ENCODE results near the gene PRPF4. TPM values are rescaled to one million over a fixed set of nuclear protein-coding genes. Genes with fewer than 3 reads are reported as not detected.
A peak's percentile ranks its signal among the peaks of the same experiment; 100 is the strongest.

The PRPF4 gene
- polyA plus RNA-seq, 2 donors: 5.1 to 11.3 TPM

DNA sequence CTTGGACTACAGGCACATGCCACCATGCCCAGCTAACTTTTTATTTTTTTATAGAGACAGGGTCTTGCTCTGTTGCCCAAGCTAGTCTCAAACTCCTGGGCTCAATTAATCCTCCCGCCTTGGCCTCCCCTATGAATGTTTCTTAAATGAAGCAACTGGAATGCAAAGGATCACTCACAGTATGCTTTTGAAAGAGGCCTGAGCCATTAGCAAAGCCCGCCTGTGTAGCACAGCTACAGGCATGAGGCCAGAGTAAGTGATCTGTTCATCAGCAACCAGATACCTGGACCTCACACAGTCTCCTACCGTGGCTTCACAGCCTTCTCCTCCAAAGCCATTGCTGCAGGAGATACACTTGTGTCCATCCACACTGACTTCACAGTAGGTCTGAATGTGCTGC lies 44.6 kb downstream of the PRPF4 start:
- no peaks in the 10 kb centered on the region for H3K4me1 ChIP-seq (ENCODE audit: control insufficient read depth in 2 of 2, insufficient read depth in 2 of 2, low read length in 1 of 2)
- H3K36me3 ChIP-seq (ENCODE audit: control insufficient read depth in 2 of 2, insufficient read depth in 2 of 2, low read length in 1 of 2): peaks cover 3% of the 10 kb centered on the region in 2 donors
- no peaks in the 10 kb centered on the region for H3K27me3 ChIP-seq (ENCODE audit: control insufficient read depth in 1 of 2, insufficient read depth in 2 of 2, low read length in 2 of 2)
- 93 to 97% methylated on average over 3 of the region's 3 CpGs for WGBS, 2 donors
- no peak overlapping the region for H3K4me3 ChIP-seq (ENCODE audit: low read depth in 1 of 2, low read length in 2 of 2)
- no peak overlapping the region for H3K27ac ChIP-seq (ENCODE audit: low read depth in 2 of 2, low read length in 1 of 2)
- no peaks in the 10 kb centered on the region for H3K9me3 ChIP-seq (ENCODE audit: control insufficient read depth in 2 of 2, insufficient read depth in 1 of 2, low read depth in 1 of 2, low read length in 1 of 2)

DNA sequence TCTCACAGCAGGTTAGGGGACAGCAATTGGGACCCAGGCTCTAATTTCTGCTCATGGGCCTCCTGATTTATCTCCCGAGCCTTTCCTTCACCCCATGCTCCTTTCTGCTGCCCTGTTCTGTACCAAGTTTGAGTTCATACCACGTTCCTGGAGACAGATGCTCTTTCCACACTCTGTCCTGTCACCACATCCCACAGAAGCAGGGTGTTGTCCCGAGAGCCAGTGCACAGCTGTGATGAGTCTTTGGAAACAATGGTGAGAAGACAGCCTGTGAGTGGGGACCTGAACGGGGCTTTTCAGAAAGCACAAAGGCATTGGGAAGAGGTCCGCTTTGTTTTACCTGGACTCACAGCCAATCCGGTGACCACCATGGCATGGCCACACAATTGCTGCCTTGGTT lies 47.2 kb downstream of the PRPF4 start:
- 80 to 83% methylated on average over 6 of the region's 6 CpGs for WGBS, 2 donors
- Histone ChIP-seq H3K4me3 (ENCODE audit: low read depth in 1 of 2, low read length in 2 of 2) (no peak overlapping the region), H3K36me3 (ENCODE audit: control insufficient read depth in 2 of 2, insufficient read depth in 2 of 2, low read length in 1 of 2) (peaks cover 3% of the 10 kb centered on the region in 2 donors), H3K27ac (ENCODE audit: low read depth in 2 of 2, low read length in 1 of 2) (no peak overlapping the region), H3K27me3 (ENCODE audit: control insufficient read depth in 1 of 2, insufficient read depth in 2 of 2, low read length in 2 of 2) (no peaks in the 10 kb centered on the region), H3K4me1 (ENCODE audit: control insufficient read depth in 2 of 2, insufficient read depth in 2 of 2, low read length in 1 of 2) (no peaks in the 10 kb centered on the region), H3K9me3 (ENCODE audit: control insufficient read depth in 2 of 2, insufficient read depth in 1 of 2, low read depth in 1 of 2, low read length in 1 of 2) (no peaks in the 10 kb centered on the region)

DNA sequence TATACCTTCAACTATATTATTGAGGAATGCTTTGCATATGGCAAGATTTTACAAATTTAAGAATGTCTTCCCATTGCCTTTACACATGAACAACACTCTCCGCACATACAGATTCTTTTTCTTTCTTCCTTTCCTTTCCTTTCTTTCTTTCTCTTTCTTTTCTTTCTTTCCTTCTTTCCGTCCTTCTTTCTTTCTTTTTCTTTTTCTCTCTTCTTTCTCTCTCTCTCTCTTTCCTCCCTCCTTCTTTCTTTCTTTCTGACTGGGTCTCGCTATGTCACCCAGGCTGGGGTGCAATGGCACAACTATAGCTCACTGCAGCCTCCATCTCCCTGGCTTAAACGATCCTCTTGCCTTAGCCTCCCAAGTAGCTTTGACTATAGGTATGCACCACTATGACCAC lies 50.8 kb downstream of the PRPF4 start:
- Histone ChIP-seq H3K27ac (ENCODE audit: low read depth in 2 of 2, low read length in 1 of 2) (no peak overlapping the region), H3K9me3 (ENCODE audit: control insufficient read depth in 2 of 2, insufficient read depth in 1 of 2, low read depth in 1 of 2, low read length in 1 of 2) (no peaks in the 10 kb centered on the region), H3K36me3 (ENCODE audit: control insufficient read depth in 2 of 2, insufficient read depth in 2 of 2, low read length in 1 of 2) (peaks cover 0 to under 1% of the 10 kb centered on the region in 2 donors), H3K4me1 (ENCODE audit: control insufficient read depth in 2 of 2, insufficient read depth in 2 of 2, low read length in 1 of 2) (no peaks in the 10 kb centered on the region), H3K4me3 (ENCODE audit: low read depth in 1 of 2, low read length in 2 of 2) (no peak overlapping the region), H3K27me3 (ENCODE audit: control insufficient read depth in 1 of 2, insufficient read depth in 2 of 2, low read length in 2 of 2) (no peaks in the 10 kb centered on the region)
- WGBS, 2 donors: 95 to 99% methylated on average over 4 of the region's 4 CpGs

DNA sequence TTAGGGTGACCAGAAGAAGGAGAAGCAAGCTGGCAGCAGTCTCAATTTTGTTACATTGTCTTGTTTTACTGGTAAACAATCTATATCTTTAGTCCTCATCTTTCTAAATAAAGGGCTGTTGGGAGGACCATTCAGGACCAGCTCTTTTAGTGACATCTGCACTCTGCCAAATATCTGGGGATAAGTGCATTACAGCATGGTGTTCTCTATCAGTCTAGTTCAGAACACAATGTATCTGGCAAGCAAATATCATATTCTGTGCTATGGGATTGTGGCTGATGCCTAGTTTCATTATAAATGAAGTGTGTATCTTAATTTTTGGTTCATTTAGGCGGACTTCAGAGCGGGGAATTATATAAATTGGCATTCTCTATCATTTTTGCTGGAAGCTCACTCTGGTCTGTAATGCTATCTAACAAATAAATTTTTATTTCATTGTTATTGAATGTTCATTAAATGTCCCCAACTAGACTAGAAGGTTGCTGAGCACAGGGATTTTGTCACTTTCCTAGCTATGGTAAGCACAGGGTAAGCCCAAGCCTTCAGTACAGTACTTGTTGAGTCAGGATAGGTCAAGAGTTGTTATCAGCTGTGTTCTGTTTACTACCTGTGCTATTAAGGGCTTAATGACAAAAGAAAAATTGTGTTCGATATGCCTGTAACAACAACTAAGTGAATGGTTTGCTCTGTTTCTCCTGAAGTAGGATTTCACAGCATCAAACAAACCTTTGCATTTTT lies 52.8 kb downstream of the PRPF4 start:
- H3K36me3 ChIP-seq (ENCODE audit: control insufficient read depth in 2 of 2, insufficient read depth in 2 of 2, low read length in 1 of 2): no peaks in the 10 kb centered on the region
- WGBS, 2 donors: 91 to 97% methylated on average over 3 of the region's 3 CpGs
- no peaks in the 10 kb centered on the region for H3K9me3 ChIP-seq (ENCODE audit: control insufficient read depth in 2 of 2, insufficient read depth in 1 of 2, low read depth in 1 of 2, low read length in 1 of 2)
- H3K4me1 ChIP-seq (ENCODE audit: control insufficient read depth in 2 of 2, insufficient read depth in 2 of 2, low read length in 1 of 2): no peaks in the 10 kb centered on the region
- no peak overlapping the region for H3K4me3 ChIP-seq (ENCODE audit: low read depth in 1 of 2, low read length in 2 of 2)
- no peak overlapping the region for H3K27ac ChIP-seq (ENCODE audit: low read depth in 2 of 2, low read length in 1 of 2)
- H3K27me3 ChIP-seq (ENCODE audit: control insufficient read depth in 1 of 2, insufficient read depth in 2 of 2, low read length in 2 of 2): no peaks in the 10 kb centered on the region

DNA sequence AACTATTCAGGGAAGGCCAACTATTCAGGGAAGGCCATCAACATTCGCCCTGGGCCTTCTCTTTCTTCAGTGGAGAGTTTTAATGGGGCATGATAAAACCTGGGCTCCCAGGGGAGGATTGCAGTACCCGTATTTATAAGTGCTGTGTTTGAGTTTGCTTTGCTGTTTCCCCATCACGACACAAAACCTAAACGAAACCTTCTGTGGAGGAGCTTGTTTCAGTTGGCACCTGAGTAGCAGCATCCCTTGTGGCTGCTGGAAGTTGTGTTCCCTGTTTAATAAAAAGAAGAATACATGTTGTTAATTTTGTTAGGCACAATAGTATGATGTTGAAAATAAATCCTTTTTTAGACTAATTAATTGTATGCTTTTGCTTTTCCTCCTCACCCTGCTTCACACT lies 56.3 kb downstream of the PRPF4 start:
- no peaks in the 10 kb centered on the region for H3K27me3 ChIP-seq (ENCODE audit: control insufficient read depth in 1 of 2, insufficient read depth in 2 of 2, low read length in 2 of 2)
- H3K27ac ChIP-seq (ENCODE audit: low read depth in 2 of 2, low read length in 1 of 2): no peak overlapping the region
- H3K9me3 ChIP-seq (ENCODE audit: control insufficient read depth in 2 of 2, insufficient read depth in 1 of 2, low read depth in 1 of 2, low read length in 1 of 2): no peaks in the 10 kb centered on the region
- H3K4me1 ChIP-seq (ENCODE audit: control insufficient read depth in 2 of 2, insufficient read depth in 2 of 2, low read length in 1 of 2): no peaks in the 10 kb centered on the region
- no peaks in the 10 kb centered on the region for H3K36me3 ChIP-seq (ENCODE audit: control insufficient read depth in 2 of 2, insufficient read depth in 2 of 2, low read length in 1 of 2)
- 73 to 78% methylated on average over 4 of the region's 4 CpGs for WGBS, 2 donors
- no peak overlapping the region for H3K4me3 ChIP-seq (ENCODE audit: low read depth in 1 of 2, low read length in 2 of 2)

DNA sequence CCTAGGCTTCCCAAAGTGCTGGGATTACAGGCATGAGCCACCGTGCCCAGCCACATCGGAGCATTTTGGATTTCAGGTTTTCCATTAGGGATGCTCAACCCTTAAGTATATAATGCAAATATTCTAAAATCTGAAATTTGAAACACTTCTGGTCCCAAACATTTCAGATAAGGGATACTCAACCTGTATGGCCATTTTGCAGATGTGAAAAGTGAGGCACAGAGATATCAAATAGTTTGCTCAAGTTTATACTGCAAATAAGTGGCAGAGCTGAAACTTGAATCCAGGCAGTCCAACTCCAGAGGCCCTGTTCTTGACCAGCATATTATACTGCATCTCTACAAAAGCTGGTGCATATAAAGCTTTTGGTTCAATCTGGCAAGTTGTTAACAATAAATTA lies 62.3 kb downstream of the PRPF4 start:
- H3K4me3 ChIP-seq (ENCODE audit: low read depth in 1 of 2, low read length in 2 of 2): no peak overlapping the region
- 95 to 96% methylated on average over 2 of the region's 2 CpGs for WGBS, 2 donors
- no peak overlapping the region for H3K27ac ChIP-seq (ENCODE audit: low read depth in 2 of 2, low read length in 1 of 2)
- H3K36me3 ChIP-seq (ENCODE audit: control insufficient read depth in 2 of 2, insufficient read depth in 2 of 2, low read length in 1 of 2): no peaks in the 10 kb centered on the region
- no peaks in the 10 kb centered on the region for H3K27me3 ChIP-seq (ENCODE audit: control insufficient read depth in 1 of 2, insufficient read depth in 2 of 2, low read length in 2 of 2)
- H3K9me3 ChIP-seq (ENCODE audit: control insufficient read depth in 2 of 2, insufficient read depth in 1 of 2, low read depth in 1 of 2, low read length in 1 of 2): no peaks in the 10 kb centered on the region
- H3K4me1 ChIP-seq (ENCODE audit: control insufficient read depth in 2 of 2, insufficient read depth in 2 of 2, low read length in 1 of 2): peaks cover 3 to 4% of the 10 kb centered on the region in 2 donors

DNA sequence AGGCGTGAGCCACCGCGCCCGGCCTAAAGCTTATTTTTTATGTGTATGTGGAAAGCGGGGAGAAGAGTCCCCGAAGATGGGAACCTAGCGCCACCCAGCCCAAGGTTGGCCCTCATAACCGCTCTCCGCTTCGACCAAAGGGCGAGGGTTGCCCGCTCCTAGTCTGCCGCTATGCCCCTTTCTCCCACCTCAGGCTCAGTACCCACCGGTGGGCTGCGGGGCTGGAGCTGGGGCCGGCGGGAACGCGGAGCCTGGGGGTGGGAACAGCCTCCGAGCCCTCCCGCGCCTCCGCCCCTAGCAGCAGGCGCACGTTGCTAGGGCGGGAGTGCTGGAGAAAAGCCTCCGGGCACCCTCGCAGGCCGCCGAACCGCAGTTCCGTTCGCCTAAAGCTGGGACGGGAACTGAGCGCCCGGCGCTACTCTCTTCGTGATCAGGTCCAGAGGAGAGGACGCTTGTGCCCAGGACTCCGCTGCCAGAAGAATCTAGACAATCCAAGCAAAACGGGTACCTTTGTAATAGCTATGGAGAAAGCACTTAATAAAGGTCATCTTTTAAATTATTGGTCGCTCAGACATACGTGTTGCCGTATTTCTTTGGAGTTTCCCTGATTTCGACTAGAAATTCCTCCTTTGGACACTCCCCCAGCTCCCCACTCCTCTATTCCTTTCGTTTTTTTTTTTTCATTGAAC lies 64.7 kb downstream of the PRPF4 start, which contains the start of gene WDR31:
TSS of gene WDR31 (minus strand) at position 265 of the 689 bp plus-strand sequence. CDS start 8,253 bp downstream, outside the sequence.
- Histone ChIP-seq H3K27me3 (ENCODE audit: control insufficient read depth in 1 of 2, insufficient read depth in 2 of 2, low read length in 2 of 2) (no peaks in the 10 kb centered on the region), H3K9me3 (ENCODE audit: control insufficient read depth in 2 of 2, insufficient read depth in 1 of 2, low read depth in 1 of 2, low read length in 1 of 2) (no peaks in the 10 kb centered on the region), H3K4me1 (ENCODE audit: control insufficient read depth in 2 of 2, insufficient read depth in 2 of 2, low read length in 1 of 2) (peaks cover 3 to 4% of the 10 kb centered on the region in 2 donors), H3K4me3 (ENCODE audit: low read depth in 1 of 2, low read length in 2 of 2) (peak within 1 kb of the TSS; percentile 84 to 93), H3K36me3 (ENCODE audit: control insufficient read depth in 2 of 2, insufficient read depth in 2 of 2, low read length in 1 of 2) (no peaks in the 10 kb centered on the region), H3K27ac (ENCODE audit: low read depth in 2 of 2, low read length in 1 of 2) (peak within 1 kb of the TSS; percentile 92 to 98)
- WGBS, 2 donors: 1% methylated on average over 43 to 46 of the region's 46 CpGs

DNA sequence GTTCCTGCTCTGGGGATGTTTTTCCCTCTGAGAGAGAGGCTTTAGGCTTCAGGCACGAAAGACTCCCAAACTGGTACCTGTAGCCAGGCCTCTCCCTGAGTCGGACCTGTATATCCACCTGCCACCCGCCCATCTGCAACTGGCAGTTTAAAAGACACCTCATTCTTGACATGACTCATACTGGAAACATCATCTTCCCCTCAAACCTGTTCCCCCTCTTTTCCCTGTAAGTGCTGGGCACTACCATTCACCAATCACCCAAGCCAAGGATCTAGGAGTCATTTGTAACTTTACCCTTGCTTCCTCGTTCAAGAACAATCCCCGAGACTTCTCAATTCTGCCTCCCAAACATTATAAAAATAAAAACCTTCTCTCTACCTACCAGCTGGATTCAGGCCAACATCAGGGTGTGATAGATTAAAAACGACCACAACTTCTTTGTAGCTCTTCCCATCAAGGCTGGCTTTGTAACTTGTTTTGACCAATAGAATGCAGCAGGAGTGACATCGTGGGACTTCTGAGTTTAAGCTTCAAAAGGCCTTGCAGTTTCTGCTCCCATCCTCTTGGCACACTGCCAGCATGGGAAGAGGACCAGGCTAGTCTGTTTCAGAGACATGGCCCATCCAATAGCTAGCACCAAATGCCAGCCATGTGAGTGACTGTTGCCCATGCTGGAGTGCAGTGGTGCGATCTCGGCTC lies 66.4 kb downstream of the PRPF4 start:
- Histone ChIP-seq H3K27me3 (ENCODE audit: control insufficient read depth in 1 of 2, insufficient read depth in 2 of 2, low read length in 2 of 2) (no peaks in the 10 kb centered on the region), H3K9me3 (ENCODE audit: control insufficient read depth in 2 of 2, insufficient read depth in 1 of 2, low read depth in 1 of 2, low read length in 1 of 2) (no peaks in the 10 kb centered on the region), H3K4me3 (ENCODE audit: low read depth in 1 of 2, low read length in 2 of 2) (no peak overlapping the region), H3K27ac (ENCODE audit: low read depth in 2 of 2, low read length in 1 of 2) (peak overlapping the region; percentile 92 to 98), H3K36me3 (ENCODE audit: control insufficient read depth in 2 of 2, insufficient read depth in 2 of 2, low read length in 1 of 2) (no peaks in the 10 kb centered on the region), H3K4me1 (ENCODE audit: control insufficient read depth in 2 of 2, insufficient read depth in 2 of 2, low read length in 1 of 2) (peaks cover 3 to 4% of the 10 kb centered on the region in 2 donors)
- WGBS, 2 donors: 47 to 58% methylated on average over 9 of the region's 9 CpGs

Data from esophagus (tissue), 2 donors.